ENCODE measurements around the gene B3GNT9. TPM values are rescaled to one million over a fixed set of nuclear protein-coding genes. Genes with fewer than 3 reads are reported as not detected.

B3GNT9 gene
- total RNA-seq, 2 donors from 2014 or later: 7.2 to 11.0 TPM

GRCh38 chr16:67105246-67105645 lies 45.6 kb downstream of the B3GNT9 start:
- peaks cover 17% of the 10 kb centered on the region for H3K36me3 ChIP-seq (ENCODE audit: control insufficient read depth, insufficient read depth, low read length)
- no peak for TF ChIP-seq CTCF (conservative IDR thresholded peaks at IDR 0.05)
- peaks cover 1% of the 10 kb centered on the region for H3K27me3 Mint-ChIP-seq (ENCODE audit: insufficient read depth)
- peaks cover 2% of the 10 kb centered on the region for H3K9me3 Mint-ChIP-seq
- H3K4me1 ChIP-seq (ENCODE audit: control insufficient read depth, insufficient read depth, low read length): peaks cover 4% of the 10 kb centered on the region
- peaks cover 9% of the 10 kb centered on the region for H3K4me1 Mint-ChIP-seq
- DNase-seq: no peak
- H3K4me3 Mint-ChIP-seq: no peak overlapping the region
- H3K27ac ChIP-seq (ENCODE audit: low read depth, low read length): no peak overlapping the region
- H3K36me3 Mint-ChIP-seq (ENCODE audit: low read depth): peaks cover 22% of the 10 kb centered on the region
- no peaks in the 10 kb centered on the region for H3K27me3 ChIP-seq (ENCODE audit: control insufficient read depth, insufficient read depth, low read length, poor library complexity, severe bottlenecking)
- no peak overlapping the region for H3K4me3 ChIP-seq (ENCODE audit: low read length)
- H3K9me3 ChIP-seq (ENCODE audit: control insufficient read depth, low read length): no peaks in the 10 kb centered on the region
- 90 to 100% methylated on average over 1 to 2 of the region's 2 CpGs for WGBS, 2 experiments (ENCODE audit: insufficient coverage in 1 of 2, insufficient read length in 1 of 2)
- no peak overlapping the region for H3K9ac ChIP-seq (ENCODE audit: extremely low read depth, low read length, poor library complexity, severe bottlenecking)
- H3K27ac Mint-ChIP-seq: no peak overlapping the region

GRCh38 chr16:67104845-67105244 lies 46.0 kb downstream of the B3GNT9 start:
- H3K4me3 Mint-ChIP-seq: no peak overlapping the region
- Histone ChIP-seq H3K9me3 (ENCODE audit: control insufficient read depth, low read length) (no peaks in the 10 kb centered on the region), H3K4me1 (ENCODE audit: control insufficient read depth, insufficient read depth, low read length) (peaks cover 4% of the 10 kb centered on the region), H3K36me3 (ENCODE audit: control insufficient read depth, insufficient read depth, low read length) (peaks cover 21% of the 10 kb centered on the region), H3K27me3 (ENCODE audit: control insufficient read depth, insufficient read depth, low read length, poor library complexity, severe bottlenecking) (no peaks in the 10 kb centered on the region), H3K27ac (ENCODE audit: low read depth, low read length) (no peak overlapping the region), H3K4me3 (ENCODE audit: low read length) (no peak overlapping the region), H3K9ac (ENCODE audit: extremely low read depth, low read length, poor library complexity, severe bottlenecking) (no peak overlapping the region)
- H3K4me1 Mint-ChIP-seq: peaks cover 9% of the 10 kb centered on the region
- peaks cover 22% of the 10 kb centered on the region for H3K36me3 Mint-ChIP-seq (ENCODE audit: low read depth)
- 86 to 93% methylated on average over 3 to 6 of the region's 6 CpGs for WGBS, 2 experiments (ENCODE audit: insufficient coverage in 1 of 2, insufficient read length in 1 of 2)
- no peak overlapping the region for H3K27ac Mint-ChIP-seq
- peaks cover 2% of the 10 kb centered on the region for H3K9me3 Mint-ChIP-seq
- no peak for DNase-seq
- TF ChIP-seq CTCF (conservative IDR thresholded peaks at IDR 0.05): no peak
- H3K27me3 Mint-ChIP-seq (ENCODE audit: insufficient read depth): no peaks in the 10 kb centered on the region

GRCh38 chr16:67104061-67104460 lies 46.7 kb downstream of the B3GNT9 start:
- H3K4me1 ChIP-seq (ENCODE audit: control insufficient read depth, insufficient read depth, low read length): peaks cover 3% of the 10 kb centered on the region
- H3K4me3 ChIP-seq (ENCODE audit: low read length): no peak overlapping the region
- TF ChIP-seq CTCF (conservative IDR thresholded peaks at IDR 0.05): peak; percentile 83
- DNase-seq: peak; percentile 83
- Mint-ChIP-seq H3K4me3 (no peak overlapping the region), H3K9me3 (peaks cover 2% of the 10 kb centered on the region), H3K36me3 (ENCODE audit: low read depth) (peaks cover 26% of the 10 kb centered on the region), H3K27ac (peak overlapping the region; percentile 77), H3K27me3 (ENCODE audit: insufficient read depth) (no peaks in the 10 kb centered on the region), H3K4me1 (peaks cover 4% of the 10 kb centered on the region)
- no peaks in the 10 kb centered on the region for H3K9me3 ChIP-seq (ENCODE audit: control insufficient read depth, low read length)
- no peak overlapping the region for H3K27ac ChIP-seq (ENCODE audit: low read depth, low read length)
- WGBS, 2 experiments (ENCODE audit: insufficient coverage in 1 of 2, insufficient read length in 1 of 2): 77 to 82% methylated on average over 4 of the region's 4 CpGs
- H3K9ac ChIP-seq (ENCODE audit: extremely low read depth, low read length, poor library complexity, severe bottlenecking): no peak overlapping the region
- peaks cover 29% of the 10 kb centered on the region for H3K36me3 ChIP-seq (ENCODE audit: control insufficient read depth, insufficient read depth, low read length)
- H3K27me3 ChIP-seq (ENCODE audit: control insufficient read depth, insufficient read depth, low read length, poor library complexity, severe bottlenecking): no peaks in the 10 kb centered on the region
